Activated T-helper 9 cell treated with anti-CD3 and anti-CD28 coated beads, Interleukin-2, amount 50 U/mL, for 16 hours (primary cell): ENCODE results near the gene USP49.
"Not testable (repeated sequence)": the region's sequence is repeated elsewhere in the genome, so short reads cannot be mapped to it uniquely, and the experiment has no call there.

Experiments used
- DNase-seq: peaks from one replicate; pipeline ENCODE4 v3.0.0-alpha.2; 2020; ENCODE audit warnings: low read depth

The USP49 gene

DNA sequence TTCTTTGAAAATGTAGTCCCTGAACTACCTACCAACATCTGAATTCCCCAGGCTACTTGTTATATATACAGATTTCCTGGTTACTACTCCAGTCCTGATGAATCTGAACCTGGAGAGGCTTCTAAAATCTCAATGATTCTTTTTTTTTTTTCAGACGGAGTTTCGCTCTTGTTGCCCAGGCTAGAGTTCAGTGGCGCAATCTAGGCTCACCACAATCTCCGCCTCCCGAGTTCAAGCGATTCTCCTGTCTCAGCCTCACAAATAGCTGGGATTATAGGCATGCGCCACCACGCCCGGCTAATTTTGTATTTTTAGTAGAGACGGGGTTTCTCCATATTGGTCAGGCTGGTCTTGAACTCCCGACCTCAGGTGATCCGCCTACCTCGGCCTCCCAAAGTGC is 83.2 kb downstream of the USP49 start:
- DNase-seq: not testable (repeated sequence)

DNA sequence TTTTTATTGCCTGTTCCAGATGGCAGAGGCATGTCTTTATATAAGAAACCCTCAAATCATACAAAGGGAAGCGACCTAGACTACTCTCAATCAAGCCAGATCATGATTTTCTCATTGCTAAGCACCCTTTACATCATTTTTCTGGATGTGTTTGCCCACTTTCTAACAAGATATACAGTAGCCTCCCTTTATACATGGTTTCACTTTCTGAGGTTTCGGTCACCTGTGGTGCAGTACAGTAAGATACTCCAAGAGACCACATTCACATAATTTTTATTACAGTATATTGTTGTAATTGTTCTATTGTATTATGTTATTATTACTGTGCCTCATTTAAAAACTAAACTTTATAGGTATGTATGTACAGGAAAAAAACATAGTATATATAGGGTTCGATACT is 84.1 kb downstream of the USP49 start:
- no peak for DNase-seq

DNA sequence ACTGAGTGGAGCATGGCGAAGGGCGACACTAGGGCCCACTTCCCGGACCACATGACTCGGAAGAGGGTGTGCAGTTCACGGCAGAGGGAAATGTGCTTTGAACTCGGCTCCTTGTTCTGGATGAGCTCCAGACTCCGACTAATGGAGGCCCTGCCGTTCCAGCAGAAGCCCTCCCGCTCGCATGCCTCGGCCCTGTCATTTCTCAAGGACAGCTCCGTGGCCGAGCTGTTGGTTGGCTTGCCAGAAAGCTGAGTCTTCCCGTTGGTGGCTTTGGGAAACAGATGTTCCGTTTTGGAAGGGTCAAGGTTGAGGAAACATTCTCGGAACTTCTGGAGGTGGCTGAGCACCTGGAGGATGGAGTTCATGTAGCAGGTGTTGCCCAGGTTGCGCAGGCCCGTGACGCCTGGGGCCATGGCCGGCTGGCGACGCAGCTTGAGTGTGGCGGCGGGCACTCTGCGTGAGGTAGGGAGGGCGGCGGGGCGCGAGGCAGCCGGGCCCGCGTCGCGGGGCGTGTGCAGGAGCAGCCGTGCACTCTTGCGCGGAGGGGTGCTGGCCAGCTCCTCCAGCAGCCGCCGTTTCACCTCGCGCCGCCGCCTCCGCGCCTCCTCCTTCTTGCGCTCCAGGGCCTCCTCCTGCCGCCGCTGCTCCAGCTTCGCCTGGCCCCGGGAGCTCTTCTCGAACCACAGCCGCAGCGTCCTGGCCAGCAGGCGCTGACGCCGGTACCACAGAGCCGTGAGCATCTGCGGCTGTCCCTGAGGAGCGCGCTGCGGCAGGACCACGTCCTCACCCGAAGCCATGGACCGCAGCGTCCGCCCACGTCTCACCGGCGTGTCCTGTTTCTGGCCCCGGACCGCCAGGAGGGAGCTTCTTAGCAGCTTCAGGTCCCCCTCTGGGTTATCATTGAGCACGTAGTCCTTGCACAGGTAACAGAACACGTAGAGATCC is 89.1 kb downstream of the USP49 start:
- DNase-seq: no peak

DNA sequence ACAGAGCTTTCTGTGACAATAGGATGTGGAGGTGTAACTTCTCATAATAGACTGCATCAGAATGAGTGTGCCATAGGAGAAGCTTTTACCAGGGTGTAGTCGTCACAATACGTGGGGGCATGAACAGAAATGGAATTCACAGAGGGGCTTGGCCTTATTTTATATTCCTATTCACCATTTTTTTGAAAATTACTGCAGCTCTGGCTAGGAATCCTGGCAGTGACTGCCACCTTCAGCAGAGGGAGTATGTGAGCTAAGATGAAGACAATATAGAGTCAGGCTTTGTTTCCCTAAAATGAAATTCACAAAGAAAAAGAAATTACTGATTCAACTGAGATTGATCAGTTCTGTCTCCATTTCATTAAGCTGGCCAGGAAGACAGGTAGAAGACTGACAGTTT is 93.8 kb downstream of the USP49 start:
- no peak for DNase-seq

- DNase-seq: no peak
Measured at GRCh38 chr6:41799559-41799911, 95.6 kb downstream of the USP49 start.

DNA sequence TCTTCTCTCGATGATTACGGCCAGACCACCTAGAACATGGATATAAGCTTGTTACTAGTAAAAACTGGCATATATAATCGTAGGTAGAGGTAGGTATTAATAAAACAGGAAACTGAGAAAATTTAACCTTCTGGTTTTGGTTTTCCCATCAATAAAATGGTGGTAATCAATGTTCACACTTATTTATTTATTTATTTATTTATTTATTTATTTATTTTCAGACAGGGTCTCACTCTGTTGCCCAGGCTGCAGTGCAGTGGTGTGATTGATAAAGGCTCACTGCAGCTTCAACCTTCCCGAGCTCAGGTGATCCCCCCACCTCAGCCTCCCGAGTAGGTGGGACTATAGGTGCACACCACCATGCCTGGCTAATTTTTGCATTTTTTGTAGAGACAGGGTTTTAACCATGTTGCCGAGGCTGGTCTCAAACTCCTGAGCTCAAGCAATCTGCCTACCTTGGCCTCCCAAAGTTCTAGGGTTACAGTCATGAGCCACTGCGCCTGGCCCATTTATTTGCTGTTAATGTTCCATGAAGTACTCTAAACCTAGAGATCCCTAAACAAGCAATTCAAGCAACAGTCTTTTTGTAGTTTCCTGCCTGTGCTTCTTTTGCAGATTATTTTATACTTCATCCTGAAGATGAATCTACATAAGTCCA is 96.1 kb downstream of the USP49 start:
- DNase-seq: no peak

DNA sequence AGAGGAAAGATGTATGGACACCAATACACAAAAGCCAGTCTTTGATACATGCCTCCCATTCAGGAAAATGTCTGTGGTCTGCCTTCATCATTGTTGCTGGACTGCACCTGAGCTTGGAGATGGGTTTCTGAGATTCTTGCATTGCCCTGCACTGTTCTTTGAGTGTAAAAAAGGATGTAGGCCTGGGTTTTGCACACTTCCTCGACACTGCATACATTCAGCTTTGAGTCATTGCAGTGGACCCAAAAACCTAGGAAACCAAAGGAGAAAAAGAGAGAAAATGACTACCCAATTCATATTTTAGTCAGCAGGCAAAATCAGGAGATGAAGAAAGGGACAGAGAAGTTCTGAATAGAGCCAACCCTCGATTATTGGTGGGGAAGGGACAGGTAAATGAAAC is 98.7 kb downstream of the USP49 start:
- DNase-seq: no peak

GRCh38 chr6:41791984-41792383 is 103.2 kb downstream of the USP49 start:
- DNase-seq: no peak

- no peak for DNase-seq
Measured at GRCh38 chr6:41791305-41791704, 103.9 kb downstream of the USP49 start.

GRCh38 chr6:41790045-41790444 is 105.1 kb downstream of the USP49 start:
- no peak for DNase-seq

DNA sequence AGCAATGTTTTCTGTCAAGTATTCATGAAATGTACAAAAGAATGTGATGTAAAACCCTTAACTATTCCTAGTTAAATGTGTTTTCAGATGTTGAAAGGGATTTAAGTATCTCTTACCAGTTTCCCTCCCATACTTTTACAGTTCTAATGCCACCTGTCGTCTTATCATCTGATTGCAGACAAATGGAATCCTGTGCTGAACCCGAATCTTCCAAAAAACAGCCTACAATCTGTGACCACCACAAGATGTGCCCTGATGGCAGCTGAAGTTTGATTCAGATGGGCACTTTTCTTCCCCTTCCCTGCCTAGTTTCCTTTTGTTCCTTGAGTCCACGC is 105.8 kb downstream of the USP49 start:
- DNase-seq: no peak

GRCh38 chr6:41787219-41787917 is 107.8 kb downstream of the USP49 start, which contains the start of gene TOMM6:
TOMM6 (plus strand) TSS chr6:41787694; CDS start chr6:41787698, 4 bp downstream.
- DNase-seq: peak; percentile 92

GRCh38 chr6:41786451-41787218 is 108.5 kb downstream of the USP49 start:
- peak; percentile 84 for DNase-seq

DNA sequence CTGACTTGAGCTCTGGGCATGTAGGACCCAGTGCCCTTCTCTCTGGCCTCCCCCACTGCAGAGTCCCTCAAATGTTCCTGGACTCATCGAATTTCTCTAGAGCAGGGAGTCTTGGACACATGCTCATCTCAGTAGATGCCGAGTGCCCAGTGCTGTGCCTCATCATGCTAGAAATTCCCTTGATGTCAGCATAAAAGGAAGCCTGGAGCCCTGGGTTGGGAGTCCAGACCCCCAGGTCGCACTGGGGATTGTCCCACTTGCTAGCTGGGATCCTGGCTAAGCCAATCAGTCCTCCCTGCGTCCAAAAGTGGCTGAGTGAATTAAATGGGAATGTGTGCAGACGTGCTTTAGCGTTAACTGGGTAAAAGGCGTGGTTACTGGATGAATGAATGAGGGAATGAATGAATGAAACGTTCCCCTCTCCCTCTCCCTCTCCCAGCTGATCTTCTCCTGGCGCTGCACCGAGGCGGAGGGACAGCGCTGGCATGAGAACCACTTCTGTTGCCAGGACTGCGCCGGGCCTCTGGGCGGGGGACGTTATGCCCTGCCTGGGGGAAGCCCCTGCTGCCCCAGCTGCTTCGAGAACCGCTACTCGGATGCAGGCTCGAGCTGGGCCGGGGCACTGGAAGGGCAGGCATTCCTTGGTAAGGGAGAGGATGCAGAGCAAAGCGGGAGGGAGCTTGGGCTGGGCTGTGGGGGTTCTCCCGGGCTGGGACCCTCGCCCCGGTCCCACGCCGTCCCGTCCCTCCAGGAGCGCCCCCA is 109.3 kb downstream of the USP49 start:
- no peak for DNase-seq

DNA sequence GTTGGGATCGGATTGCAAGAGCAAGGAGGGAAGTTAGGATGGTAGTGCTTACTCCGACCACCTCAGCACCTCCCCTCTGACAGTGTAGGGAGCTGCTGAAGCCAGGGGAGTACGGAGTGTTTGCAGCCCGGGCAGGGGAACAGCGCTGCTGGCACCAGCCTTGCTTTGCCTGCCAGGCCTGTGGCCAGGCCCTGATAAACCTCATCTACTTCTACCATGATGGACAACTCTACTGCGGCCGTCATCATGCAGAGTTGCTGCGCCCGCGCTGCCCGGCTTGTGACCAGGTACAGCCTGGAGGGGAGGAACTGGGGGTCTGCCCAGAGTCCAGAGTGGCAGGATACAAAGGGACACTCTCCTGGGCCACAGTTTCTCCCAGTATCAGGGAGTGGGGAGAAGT is 109.9 kb downstream of the USP49 start:
- no peak for DNase-seq

- no peak for DNase-seq
Measured at GRCh38 chr6:41784581-41785171, 110.5 kb downstream of the USP49 start.

- DNase-seq: no peak
Measured at GRCh38 chr6:41783106-41783780, 111.9 kb downstream of the USP49 start.

GRCh38 chr6:41781366-41781730 is 113.8 kb downstream of the USP49 start:
- no peak for DNase-seq

- no peak for DNase-seq
Measured at GRCh38 chr6:41780551-41781365, 114.4 kb downstream of the USP49 start, which contains the start of gene PRICKLE4. PRICKLE4 (plus strand) TSS chr6:41780782; CDS start chr6:41783474, 2,692 bp downstream.
